Stimulated activated CD8-positive, alpha-beta memory T cell treated with anti-CD3 and anti-CD28 coated beads, Interleukin-7, amount 100 ng/mL, for 48 hours (primary cell): ENCODE results near the gene CCN2.
"Not testable (repeated sequence)": the region's sequence is repeated elsewhere in the genome, so short reads cannot be mapped to it uniquely, and the experiment has no call there.

Experiments used
- DNase-seq, 2 donors: peaks; one replicate each; pipeline ENCODE4 v3.0.0-alpha.2; 2020; ENCODE audit warnings: low read depth in 1 of 2; ENCODE audit errors: extremely low read depth in 1 of 2

CCN2 gene

DNA sequence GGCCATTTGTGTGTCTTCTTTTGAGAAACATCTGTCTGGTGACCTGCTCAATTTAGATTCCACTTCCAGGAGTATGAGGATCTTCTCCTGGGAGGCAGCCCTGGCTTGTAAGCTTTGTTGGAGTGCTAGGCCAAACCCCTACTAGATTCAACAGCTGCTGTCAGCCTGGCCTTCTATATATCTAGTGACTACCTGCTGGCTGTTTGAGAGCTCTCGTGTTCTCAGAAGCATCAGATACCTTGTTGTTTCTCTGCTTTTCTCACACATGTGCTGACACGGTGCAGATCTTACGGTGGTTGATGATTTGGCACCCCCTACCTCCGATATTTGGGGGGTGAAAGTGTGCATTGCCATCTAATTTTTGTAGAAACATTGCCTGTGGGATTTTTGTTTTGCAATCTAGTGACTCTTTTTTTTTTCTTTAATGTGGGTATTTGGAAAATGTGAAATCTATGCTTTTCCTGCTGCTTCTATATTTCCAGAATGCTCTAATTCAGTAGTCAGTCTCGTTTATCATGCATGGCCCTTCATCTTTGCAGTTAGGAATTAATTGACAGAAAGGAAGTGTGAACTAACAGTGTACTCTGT lies 4.7 kb downstream of the CCN2 start:
- DNase-seq: no peak

GRCh38 chr6:131945971-131946370 lies 5.2 kb downstream of the CCN2 start:
- no peak for DNase-seq

DNA sequence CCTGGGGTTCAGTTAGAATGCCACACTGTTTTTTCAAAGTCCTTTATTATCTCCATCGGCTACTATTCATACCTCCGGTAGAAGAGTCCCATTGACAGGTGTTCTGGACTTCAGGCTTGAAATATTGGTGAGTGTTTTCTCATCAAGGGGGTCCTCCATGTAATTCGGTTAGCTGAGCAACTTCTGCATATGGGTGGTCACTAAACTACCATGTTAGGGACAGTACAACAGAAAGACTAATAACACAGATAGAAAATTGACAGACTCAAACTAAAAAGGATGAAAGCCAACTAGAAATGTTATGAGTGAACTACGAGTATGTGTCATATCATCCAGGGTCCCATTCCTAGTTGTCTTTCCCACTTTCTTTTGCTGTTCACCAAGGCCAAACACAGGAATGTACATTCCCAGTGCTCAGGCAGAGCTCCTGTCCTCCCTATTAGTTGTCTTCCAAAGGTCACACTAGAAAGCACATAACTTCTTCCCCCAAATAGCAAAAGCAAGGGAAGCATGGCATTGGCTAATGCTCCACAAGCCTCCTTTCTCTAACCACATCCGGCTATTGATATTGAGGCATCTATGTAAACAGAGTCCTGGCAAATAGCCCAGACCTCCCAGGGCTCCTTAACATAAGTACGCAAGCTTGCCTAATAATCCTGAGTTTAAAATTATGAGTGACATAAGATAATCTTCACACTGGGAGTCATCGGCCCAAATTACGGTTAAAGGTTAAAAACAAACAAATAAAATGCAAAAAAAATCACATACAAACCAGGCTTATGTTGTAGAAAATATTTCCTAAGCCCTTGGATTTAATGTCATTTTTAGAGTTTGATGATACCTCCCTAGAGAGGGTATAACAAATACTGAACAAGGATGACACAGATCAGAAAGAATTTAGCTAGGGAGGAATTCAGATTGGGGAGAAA lies 13.2 kb downstream of the CCN2 start:
- DNase-seq: no peak

DNA sequence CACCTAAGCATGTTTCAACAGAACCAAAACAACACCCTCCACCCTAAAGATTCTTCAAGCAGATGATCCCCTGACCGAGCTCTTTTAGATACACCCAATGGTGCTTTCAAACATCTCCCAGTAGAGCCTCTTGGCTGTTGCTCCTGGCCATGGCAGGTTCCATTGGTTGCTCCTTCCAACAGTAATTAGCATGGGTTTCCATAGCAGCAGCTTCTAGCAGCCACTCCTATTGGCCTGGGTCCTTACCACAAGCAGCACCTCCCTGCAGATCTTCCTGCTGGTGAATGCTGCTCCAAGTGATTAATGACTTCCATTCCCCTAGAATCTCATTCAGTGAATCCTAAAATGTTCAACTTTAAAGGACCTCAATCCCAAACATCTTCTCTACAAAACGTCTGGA lies 13.9 kb downstream of the CCN2 start:
- DNase-seq: no peak

DNA sequence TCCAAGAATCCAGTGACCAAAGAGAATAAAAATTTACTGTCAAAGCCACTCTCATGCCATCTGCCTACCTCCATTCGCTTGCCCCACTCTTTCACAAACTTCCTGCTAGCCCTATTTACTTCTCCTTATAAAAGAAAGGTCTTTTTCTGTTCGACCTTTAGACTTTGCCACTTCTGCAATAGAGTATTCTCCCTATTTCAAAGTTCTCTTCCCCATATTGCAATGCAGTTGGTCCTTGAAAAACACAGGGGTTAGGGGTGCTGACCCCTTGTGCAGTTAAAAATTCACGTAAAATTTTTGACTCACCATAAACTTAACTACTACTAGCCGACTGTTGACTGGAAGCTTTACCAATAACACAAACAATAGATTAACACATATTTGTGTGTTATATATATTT lies 15.0 kb downstream of the CCN2 start:
- no peak for DNase-seq

GRCh38 chr6:131931063-131931750 lies 20.0 kb downstream of the CCN2 start:
- no peak for DNase-seq

- DNase-seq: no peak
These were observed 21.2 kb downstream of the CCN2 start for GRCh38 chr6:131929976-131930375.

DNA sequence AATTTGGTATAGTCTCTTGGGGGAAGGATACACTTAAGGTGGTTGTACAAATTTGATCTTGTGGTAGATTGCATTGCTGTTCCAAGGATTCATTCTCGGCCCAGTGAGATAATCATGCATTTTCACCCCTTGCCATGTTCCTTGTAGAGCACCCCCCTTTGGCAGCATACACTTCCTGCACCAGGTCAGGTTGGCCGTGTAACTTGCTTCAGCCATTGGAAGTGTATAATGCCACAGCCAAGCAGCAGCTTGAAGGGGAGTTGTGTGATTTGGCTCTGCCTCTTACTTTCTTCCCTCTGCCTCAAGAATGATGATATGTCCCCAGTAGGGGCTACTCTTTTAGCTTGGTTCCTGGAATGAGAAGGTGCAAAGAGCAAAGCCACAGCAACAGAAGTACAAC lies 21.9 kb downstream of the CCN2 start:
- no peak for DNase-seq

GRCh38 chr6:131924881-131925474 lies 26.2 kb downstream of the CCN2 start:
- no peak for DNase-seq

DNA sequence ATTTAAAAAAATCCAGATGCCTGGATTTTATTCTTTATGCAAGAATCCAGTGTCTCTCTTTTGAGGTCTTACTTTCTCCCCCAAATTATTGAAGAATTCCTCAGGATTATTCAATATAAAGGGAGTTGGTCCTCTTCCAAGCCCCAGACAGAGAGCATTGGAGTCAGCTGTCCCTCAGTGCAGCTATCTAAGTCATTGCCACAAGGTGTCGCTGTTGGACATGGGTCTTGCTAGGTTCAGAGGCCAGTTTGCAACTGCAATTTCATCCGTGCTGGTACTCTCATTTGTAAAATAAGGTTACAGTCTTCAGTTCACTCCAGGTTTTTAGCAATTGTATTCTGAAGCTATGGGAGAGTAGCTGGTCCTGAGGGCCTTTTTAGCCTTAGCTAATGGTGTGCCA lies 27.8 kb downstream of the CCN2 start:
- DNase-seq: peak in 1 of 2 donors; percentile 17

- DNase-seq: no peak
These were observed 30.5 kb downstream of the CCN2 start for GRCh38 chr6:131920656-131921055.

GRCh38 chr6:131918650-131919355 lies 32.4 kb downstream of the CCN2 start:
- no peak for DNase-seq

DNA sequence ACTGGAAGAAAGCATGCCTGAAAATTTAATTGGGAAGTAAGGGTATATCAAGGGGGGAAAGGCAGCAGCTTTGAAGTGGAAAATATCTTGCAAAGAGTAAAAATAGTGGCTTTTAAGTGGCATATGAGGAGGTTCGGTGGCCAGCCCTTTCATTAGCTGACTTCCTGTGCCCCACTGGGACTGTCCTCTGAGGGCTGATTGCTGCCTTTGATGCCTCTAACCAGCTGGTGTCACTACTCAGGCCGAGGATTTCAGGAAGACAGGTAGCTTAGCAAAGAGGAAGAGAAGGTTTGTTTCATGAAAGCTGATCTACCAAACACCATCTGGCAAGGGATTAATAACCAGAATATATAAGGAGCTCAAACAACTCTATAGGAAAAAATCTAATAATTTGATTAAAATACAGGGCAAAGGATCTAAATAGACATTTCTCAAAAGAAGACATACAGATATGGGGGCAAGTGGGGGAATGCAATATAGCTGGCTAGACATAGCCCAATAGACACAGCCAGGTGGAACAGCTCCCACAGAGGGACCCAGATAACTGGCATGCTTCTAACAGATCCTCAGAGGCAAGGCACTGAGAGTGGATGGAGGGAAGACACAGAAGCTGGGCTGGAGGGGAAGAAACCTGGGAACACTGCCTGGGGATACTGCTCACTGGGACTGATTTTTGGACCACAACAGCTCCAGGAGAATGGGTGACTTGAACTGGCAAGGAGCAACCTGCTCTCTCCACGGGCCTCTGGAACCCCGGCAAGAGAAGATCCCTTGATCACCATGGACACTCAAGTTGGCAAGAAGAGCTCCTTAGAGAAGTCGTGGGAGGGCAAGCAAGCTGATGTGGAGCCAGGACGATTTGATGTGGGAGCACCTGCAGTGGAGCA lies 33.2 kb downstream of the CCN2 start:
- DNase-seq: no peak

DNA sequence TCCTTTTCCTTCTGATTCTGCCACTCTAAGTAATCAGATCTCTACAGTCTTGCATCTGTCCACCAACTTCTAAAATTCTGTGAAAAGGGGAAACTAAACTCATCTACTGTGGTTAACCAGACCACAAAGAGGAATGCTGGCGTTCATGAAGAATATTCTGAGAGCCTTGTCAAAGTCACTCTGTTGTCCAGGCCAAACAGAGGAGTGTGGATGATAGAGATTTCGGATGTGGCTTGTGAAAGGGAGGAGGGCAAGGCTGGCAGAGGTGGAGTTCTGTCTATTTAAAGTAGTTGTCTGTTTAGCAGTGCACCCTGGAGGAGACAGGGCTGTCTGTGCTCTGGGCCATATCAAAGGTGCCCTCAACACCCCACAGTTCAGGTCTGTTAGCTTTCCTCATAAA lies 33.9 kb downstream of the CCN2 start:
- DNase-seq: no peak

DNA sequence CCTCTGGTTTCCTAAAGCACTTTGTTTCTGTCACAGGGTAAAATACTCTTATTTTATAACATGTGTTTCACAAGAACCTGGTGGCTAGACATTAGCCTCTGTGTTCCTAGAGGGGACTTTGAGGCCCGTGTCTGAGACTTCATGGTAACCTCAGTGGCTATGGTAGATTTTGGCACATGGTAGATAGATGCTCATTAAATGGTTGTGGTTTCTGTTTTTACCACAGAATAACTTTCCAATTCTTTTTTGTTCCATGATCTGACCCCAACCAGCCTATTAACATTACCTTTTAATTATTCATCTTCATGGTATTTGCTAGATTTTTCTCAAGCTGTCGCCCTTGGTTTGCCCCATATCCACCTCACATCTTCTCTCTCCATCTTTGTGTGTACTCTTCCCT lies 34.3 kb downstream of the CCN2 start:
- no peak for DNase-seq

GRCh38 chr6:131916091-131916796 lies 34.9 kb downstream of the CCN2 start:
- DNase-seq: not testable (repeated sequence)

DNA sequence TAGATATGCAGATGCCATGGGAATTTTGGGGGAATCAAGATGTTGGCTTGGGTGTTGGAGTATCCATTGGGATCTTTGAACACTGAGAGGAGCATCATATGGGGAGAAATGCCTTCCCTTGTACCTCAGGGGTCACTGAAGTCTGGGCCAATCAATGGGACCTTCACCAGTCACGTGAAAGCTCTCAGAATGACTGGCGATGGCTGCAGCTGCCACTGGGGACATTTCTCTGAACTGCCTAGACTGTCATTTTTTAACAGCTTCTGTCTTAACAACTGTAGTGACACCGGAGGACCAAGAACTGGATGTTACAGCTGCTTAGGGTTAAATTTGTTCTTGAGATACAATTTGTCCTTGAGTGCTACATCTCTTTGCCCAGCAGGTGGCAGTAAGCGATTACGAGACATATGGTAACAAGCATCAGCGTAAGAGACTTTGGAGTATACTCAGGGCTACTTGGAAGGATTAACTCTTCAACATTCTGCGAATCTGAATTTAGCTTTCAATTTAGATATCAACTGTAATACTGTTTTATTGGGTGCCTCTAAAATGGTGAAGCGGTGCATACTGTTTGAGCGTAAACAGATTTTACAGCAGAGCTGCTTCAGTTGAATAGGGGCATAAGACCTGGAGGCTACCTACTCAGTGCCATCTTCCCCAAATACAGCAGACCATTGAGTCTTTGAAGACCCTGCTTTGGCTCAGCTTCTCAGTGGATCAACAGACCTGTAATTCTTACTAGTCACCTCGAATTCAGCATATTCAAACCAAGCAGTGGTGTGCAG lies 36.0 kb downstream of the CCN2 start:
- peak; percentile 10 to 21 for DNase-seq

- DNase-seq: no peak
These were observed 36.9 kb downstream of the CCN2 start for GRCh38 chr6:131914234-131914633.
